Putamen (tissue), 1 donor: ENCODE measurements around the gene OTOG.

Source experiments
- DNase-seq: peaks from one replicate; pipeline ENCODE4 v3.0.0-alpha.2; 2016; ENCODE audit warnings: low spot score

The OTOG gene

GRCh38 chr11:17633987-17634775, 87.1 kb downstream of the OTOG start:
- DNase-seq, result no peak

- DNase-seq, result no peak
These were observed 87.9 kb downstream of the OTOG start for GRCh38 chr11:17634776-17635550.

- no peak for DNase-seq
These were observed 88.5 kb downstream of the OTOG start for GRCh38 chr11:17635551-17635938.

GRCh38 chr11:17636721-17637120, 89.7 kb downstream of the OTOG start:
- no peak for DNase-seq

- DNase-seq, result no peak
These were observed 90.8 kb downstream of the OTOG start for GRCh38 chr11:17637901-17638300.

- no peak for DNase-seq
These were observed 91.3 kb downstream of the OTOG start for GRCh38 chr11:17638311-17638710.

GRCh38 chr11:17639091-17639490, 92.0 kb downstream of the OTOG start:
- DNase-seq, result no peak

- no peak for DNase-seq
These were observed 92.7 kb downstream of the OTOG start for GRCh38 chr11:17639781-17640180.

GRCh38 chr11:17640493-17641164, 93.6 kb downstream of the OTOG start:
- DNase-seq, result no peak

- no peak for DNase-seq
These were observed 94.8 kb downstream of the OTOG start for GRCh38 chr11:17641792-17642350.

GRCh38 chr11:17642370-17642769, 95.3 kb downstream of the OTOG start:
- no peak for DNase-seq

GRCh38 chr11:17642980-17643379, 95.9 kb downstream of the OTOG start:
- no peak for DNase-seq

GRCh38 chr11:17643506-17644405, 96.7 kb downstream of the OTOG start:
- DNase-seq, result no peak

- no peak for DNase-seq
These were observed 98.3 kb downstream of the OTOG start for GRCh38 chr11:17645190-17645970.

GRCh38 chr11:17646451-17647145, 99.5 kb downstream of the OTOG start:
- DNase-seq, result no peak

- DNase-seq, result no peak
These were observed 101.5 kb downstream of the OTOG start for GRCh38 chr11:17648528-17648927.

GRCh38 chr11:17649261-17649660, 102.2 kb downstream of the OTOG start:
- no peak for DNase-seq

- no peak for DNase-seq
These were observed 102.6 kb downstream of the OTOG start for GRCh38 chr11:17649696-17650095.

GRCh38 chr11:17650127-17650911, 103.3 kb downstream of the OTOG start:
- no peak for DNase-seq
